Spleen (tissue), 11 donors: ENCODE data around the gene NRCAM. TPM values are rescaled to one million over a fixed set of nuclear protein-coding genes. Genes with fewer than 3 reads are reported as not detected.

Source experiments
- DNase-seq: peaks from one replicate; pipeline ENCODE4 v3.0.0-alpha.2; 2020
- H3K27ac ChIP-seq, 8 donors: fragments of 200-600 bp; sonication (generic) in 7 of 8; 1 replicate in 4 of 8; 2 replicates in 4 of 8; pipeline versions ENCODE4 v1.5.0 to v1.8.0; 2016 to 2021; ENCODE audit warnings: inconsistent platforms in 4 of 8, mild to moderate bottlenecking in 4 of 8, moderate library complexity in 1 of 8
- H3K27me3 ChIP-seq, 7 donors: fragments of 200-600 bp; sonication (generic) in 6 of 7; replicated peaks in 1 of 7; 1 replicate in 4 of 7; 2 replicates in 3 of 7; pipeline versions ENCODE4 v1.5.0 to v1.8.0; 2016 to 2021; ENCODE audit warnings: inconsistent platforms in 3 of 7, mild to moderate bottlenecking in 1 of 7
- H3K36me3 ChIP-seq, 6 donors: fragments of 200-600 bp; sonication (generic) in 5 of 6; 1 replicate in 4 of 6; 2 replicates in 2 of 6; pipeline versions ENCODE4 v1.5.0 to v1.8.0; 2016 to 2021; ENCODE audit warnings: inconsistent platforms in 2 of 6
- H3K4me1 ChIP-seq, 6 donors: fragments of 200-600 bp; sonication (generic) in 5 of 6; 1 replicate in 3 of 6; 2 replicates in 3 of 6; pipeline versions ENCODE4 v1.5.0 to v1.8.0; 2016 to 2021; ENCODE audit warnings: inconsistent platforms in 3 of 6
- H3K4me3 ChIP-seq, 8 donors: fragments of 200-600 bp; sonication (generic) in 7 of 8; 1 replicate in 4 of 8; 2 replicates in 4 of 8; pipeline versions ENCODE4 v1.5.0 to v1.8.0; 2016 to 2021; ENCODE audit warnings: inconsistent platforms in 4 of 8, mild to moderate bottlenecking in 4 of 8, moderate library complexity in 2 of 8
- H3K9me3 ChIP-seq, 8 donors: fragments of 200-600 bp; sonication (generic) in 7 of 8; 1 replicate in 4 of 8; 2 replicates in 4 of 8; pipeline versions ENCODE4 v1.5.0 to v1.8.0; 2016 to 2021; ENCODE audit warnings: inconsistent platforms in 4 of 8
- POLR2A ChIP-seq, 3 donors: fragments of 450-650 bp; IDR thresholded peaks; one replicate each; pipeline ENCODE4 v1.5.1; 2017; ENCODE audit warnings: antibody characterized with exemption in 3 of 3, mild to moderate bottlenecking in 1 of 3
- POLR2AphosphoS5 ChIP-seq, 3 donors: sonication (generic); formaldehyde crosslinking; IDR thresholded peaks; one replicate each; pipeline ENCODE4 v1.5.1; 2017; ENCODE audit warnings: antibody characterized with exemption in 3 of 3
- WGBS, 5 donors: extraction: QIAGEN DNeasy Blood & Tissue Kit in 3 of 5; methylation state at CpG; one replicate each; pipeline versions ENCODE4 v1.1.5 to v1.1.7; 2013 to 2018; 5-methylcytosine and 5-hydroxymethylcytosine counted together
- intact Hi-C: fragments of 100-400 bp; cut with DNase I; formaldehyde crosslinking; loops from one replicate; pipeline ENCODE4 v1.15.0; 2023; ENCODE audit warnings: low total_unique reads
- polyA plus RNA-seq, 3 donors: library from polyadenylated mRNA; stranded (reverse); fragments of 200-250 nt; gene quantifications; one replicate each; pipeline ENCODE4 v1.2.1, GENCODE V29; 2013
- total RNA-seq, 7 donors: library from RNA; depleted of rRNA in 3 of 7; stranded (reverse); fragments of >200 nt in 3 of 7; fragmentation: NEBNext Ultra II Directional in 4 of 7; extraction: Animal tissue kit (Norgen Biotek cat#: 25700) in 4 of 7; gene quantifications; one replicate each; pipeline versions ENCODE4 v1.1.0 to v1.2.1, GENCODE V29; 2016 to 2021
- TF ChIP-seq, protein P1 (sequence below), 11 experiments: fragments of 200-600 bp in 7 of 11; fragments of 450-650 bp in 4 of 11; sonication (generic) in 4 of 11; IDR thresholded peaks in 8 of 11; conservative IDR thresholded peaks in 3 of 11; 1 replicate in 7 of 11; 2 replicates in 4 of 11; pipeline versions ENCODE4 v1.4.0 to v1.8.0; 2016 to 2021; ENCODE audit warnings: antibody characterized with exemption in 11 of 11, inconsistent platforms in 4 of 11, mild to moderate bottlenecking in 1 of 11
- donor health status: healthy with polysubstance abuse.
- donor health status: DM: no; HTN: no; CAD: no; lungs with moderate emphysema.
- donor health status: DM: no; HTN: no; CAD: no.
- donor health status: Bipolar disorder and iron deficiency.
- donor health status: healthy.
- donor health status: DM: no; HTN: no; CAD: no.
- donor health status: DM: yes; HTN: yes; CAD: no.

NRCAM gene
- total and polyA plus RNA-seq, 10 donors = 4.1 to 88.5 (median 15.0) TPM

DNA sequence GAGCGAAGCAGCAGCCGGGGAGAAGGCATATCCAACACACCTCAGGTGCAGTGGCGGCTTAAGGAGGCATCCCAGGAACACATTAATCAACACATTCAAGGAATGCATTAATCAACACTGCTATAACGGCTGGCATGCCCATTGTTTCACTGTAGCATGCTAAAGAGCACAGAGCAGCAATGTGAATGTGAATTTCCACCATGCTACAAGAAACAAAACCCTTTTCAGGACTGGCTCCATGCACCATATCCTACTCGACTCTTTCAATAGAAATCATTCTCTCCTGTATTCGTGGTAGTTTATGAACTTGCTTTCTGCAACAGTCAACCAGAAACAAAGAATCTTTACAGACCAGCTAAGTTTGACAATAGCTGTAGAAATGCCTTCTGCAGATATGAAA lies 149.0 kb downstream of the NRCAM start:
- Histone ChIP-seq H3K27me3 (no peaks in the 10 kb centered on the region), H3K4me3 (no peak overlapping the region), H3K9me3 (no peaks in the 10 kb centered on the region), H3K36me3 (no peaks in the 10 kb centered on the region), H3K27ac (peak overlapping the region in 4 of 8 donors; percentile 55 to 68 (median 65)), H3K4me1 (peaks cover 0 to 13% (median 2%) of the 10 kb centered on the region in 6 donors)
- intact Hi-C loops = no loop called here
- no peak for DNase-seq
- WGBS, 5 donors = 69 to 86% (median 78%) methylated on average over 6 of the region's 6 CpGs
- TF ChIP-seq POLR2AphosphoS5 (IDR thresholded peaks at IDR 0.05) (no peak), POLR2A (IDR thresholded peaks at IDR 0.05) (no peak)

DNA sequence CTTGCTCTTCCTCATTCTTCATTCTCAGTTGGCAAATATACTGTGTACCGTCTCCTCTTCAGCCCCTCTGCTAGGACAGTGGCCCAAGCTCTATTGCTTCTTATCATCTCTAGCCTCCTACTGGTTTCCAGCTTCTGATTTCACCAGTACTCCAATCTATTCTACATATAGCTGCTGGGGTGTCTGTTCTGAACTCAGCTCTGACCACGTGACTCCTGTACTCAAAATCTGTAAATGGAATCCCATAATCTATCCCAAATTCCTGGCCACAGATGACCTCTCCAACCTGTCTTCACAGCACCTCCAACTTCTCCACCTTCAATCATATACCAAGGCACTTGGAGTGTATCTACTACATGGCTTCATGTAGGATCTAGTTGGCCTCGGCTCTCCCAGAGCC lies 152.9 kb downstream of the NRCAM start:
- TF ChIP-seq POLR2A (IDR thresholded peaks at IDR 0.05) (no peak), POLR2AphosphoS5 (IDR thresholded peaks at IDR 0.05) (no peak)
- TF ChIP-seq, protein P1, sequence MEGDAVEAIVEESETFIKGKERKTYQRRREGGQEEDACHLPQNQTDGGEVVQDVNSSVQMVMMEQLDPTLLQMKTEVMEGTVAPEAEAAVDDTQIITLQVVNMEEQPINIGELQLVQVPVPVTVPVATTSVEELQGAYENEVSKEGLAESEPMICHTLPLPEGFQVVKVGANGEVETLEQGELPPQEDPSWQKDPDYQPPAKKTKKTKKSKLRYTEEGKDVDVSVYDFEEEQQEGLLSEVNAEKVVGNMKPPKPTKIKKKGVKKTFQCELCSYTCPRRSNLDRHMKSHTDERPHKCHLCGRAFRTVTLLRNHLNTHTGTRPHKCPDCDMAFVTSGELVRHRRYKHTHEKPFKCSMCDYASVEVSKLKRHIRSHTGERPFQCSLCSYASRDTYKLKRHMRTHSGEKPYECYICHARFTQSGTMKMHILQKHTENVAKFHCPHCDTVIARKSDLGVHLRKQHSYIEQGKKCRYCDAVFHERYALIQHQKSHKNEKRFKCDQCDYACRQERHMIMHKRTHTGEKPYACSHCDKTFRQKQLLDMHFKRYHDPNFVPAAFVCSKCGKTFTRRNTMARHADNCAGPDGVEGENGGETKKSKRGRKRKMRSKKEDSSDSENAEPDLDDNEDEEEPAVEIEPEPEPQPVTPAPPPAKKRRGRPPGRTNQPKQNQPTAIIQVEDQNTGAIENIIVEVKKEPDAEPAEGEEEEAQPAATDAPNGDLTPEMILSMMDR (IDR thresholded peaks at IDR 0.05 in 8 of 11, conservative IDR thresholded peaks at IDR 0.05 in 3 of 11) = no peak
- intact Hi-C loops = no loop called here
- Histone ChIP-seq H3K9me3 (no peaks in the 10 kb centered on the region), H3K27ac (peak overlapping the region in 1 of 8 donors; percentile 56), H3K36me3 (no peaks in the 10 kb centered on the region), H3K4me3 (no peak overlapping the region), H3K27me3 (no peaks in the 10 kb centered on the region), H3K4me1 (peaks cover 0 to 3% (median 0%) of the 10 kb centered on the region in 6 donors)
- no peak for DNase-seq
- WGBS, 5 donors = 81 to 91% (median 89%) methylated on average over 3 of the region's 3 CpGs

DNA sequence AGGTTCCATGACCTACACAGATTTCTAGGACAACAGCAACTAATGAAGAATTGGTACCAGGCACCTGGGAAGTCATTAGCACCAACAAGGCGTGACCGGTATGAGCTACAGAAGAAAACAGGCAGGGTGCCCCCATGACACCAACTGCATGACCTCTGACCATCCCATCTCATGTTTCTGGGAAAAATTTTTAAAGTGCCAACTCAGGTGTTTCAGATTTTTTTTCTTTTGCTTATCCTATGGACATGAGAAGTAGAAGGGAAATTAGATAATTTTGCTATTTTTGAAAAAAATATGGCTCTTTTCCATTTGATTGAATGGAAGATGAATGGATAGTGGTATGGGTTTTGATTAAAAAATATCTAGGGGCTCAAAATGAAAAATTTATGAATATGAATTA lies 154.8 kb downstream of the NRCAM start:
- no peaks in the 10 kb centered on the region for H3K27me3 ChIP-seq
- no peaks in the 10 kb centered on the region for H3K4me1 ChIP-seq
- 90 to 98% (median 93%) methylated on average over 2 of the region's 2 CpGs for WGBS, 5 donors
- peak overlapping the region in 4 of 8 donors; percentile 13 to 40 (median 26) for H3K27ac ChIP-seq
- no peak overlapping the region for H3K4me3 ChIP-seq
- intact Hi-C loops = no loop called here
- H3K9me3 ChIP-seq = no peaks in the 10 kb centered on the region
- DNase-seq = no peak
- TF ChIP-seq POLR2A (IDR thresholded peaks at IDR 0.05) = no peak
- H3K36me3 ChIP-seq = no peaks in the 10 kb centered on the region

DNA sequence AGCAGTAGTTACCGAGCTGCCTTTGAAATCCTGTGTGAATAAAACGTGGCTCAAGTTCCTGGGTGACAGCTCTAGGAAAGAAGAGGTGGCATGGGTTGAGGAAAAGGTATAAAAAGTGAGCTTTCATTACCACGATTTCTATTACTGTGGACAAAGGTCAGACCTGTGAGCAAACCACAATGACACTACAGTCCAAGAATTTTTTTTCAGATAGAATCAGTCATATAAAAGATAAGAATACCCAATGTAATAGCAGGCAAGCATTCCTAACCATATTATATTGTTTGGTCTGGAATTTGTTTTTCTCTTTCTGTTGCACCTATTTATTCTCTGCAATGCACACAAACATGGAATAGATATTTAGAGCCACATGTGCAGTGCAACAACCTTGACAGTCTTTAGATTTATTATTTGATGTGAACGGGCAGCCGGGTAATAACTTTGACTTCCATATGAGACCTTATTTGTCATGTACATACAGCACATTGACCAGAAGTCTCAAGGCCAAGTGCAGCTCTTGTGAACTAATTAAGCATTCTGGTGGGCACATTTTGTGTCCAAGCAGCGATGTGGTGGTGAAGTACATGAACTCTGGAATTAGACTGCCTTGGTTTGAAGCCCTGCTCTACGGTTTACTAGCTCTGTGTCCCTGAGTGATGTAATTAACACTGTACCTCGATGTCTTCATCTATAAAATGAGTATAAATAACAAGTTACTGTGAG lies 156.8 kb downstream of the NRCAM start:
- H3K36me3 ChIP-seq = no peaks in the 10 kb centered on the region
- peaks cover 6 to 8% (median 6%) of the 10 kb centered on the region in 6 donors for H3K4me1 ChIP-seq
- H3K27me3 ChIP-seq = no peaks in the 10 kb centered on the region
- intact Hi-C loops = no loop called here
- no peak overlapping the region for H3K27ac ChIP-seq
- WGBS, 5 donors = 69 to 79% (median 76%) methylated on average over 8 of the region's 8 CpGs
- TF ChIP-seq POLR2A (IDR thresholded peaks at IDR 0.05) (no peak), POLR2AphosphoS5 (IDR thresholded peaks at IDR 0.05) (no peak)
- TF ChIP-seq, protein P1 (IDR thresholded peaks at IDR 0.05 in 8 of 11, conservative IDR thresholded peaks at IDR 0.05 in 3 of 11) = no peak
- no peaks in the 10 kb centered on the region for H3K9me3 ChIP-seq
- no peak for DNase-seq
- H3K4me3 ChIP-seq = no peak overlapping the region

DNA sequence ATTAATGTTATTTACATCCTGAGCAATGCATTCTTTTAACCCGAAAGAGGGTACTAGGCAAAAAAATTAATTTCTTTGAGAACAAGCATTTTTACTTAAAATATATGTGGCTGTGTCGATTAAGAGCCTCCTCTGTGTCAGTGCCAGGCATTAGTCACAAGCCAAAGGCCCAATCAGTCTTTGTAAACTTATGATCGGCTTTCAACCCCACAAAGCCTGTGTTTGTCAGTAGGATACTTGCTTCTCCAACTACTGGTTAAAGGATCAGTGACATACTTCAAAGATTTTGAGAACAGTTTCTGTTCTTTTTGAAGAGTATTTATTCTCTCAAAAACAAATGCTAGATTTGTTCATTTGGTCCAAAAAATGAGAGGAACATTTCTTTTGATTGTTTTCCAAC lies 159.3 kb downstream of the NRCAM start:
- H3K27me3 ChIP-seq = no peaks in the 10 kb centered on the region
- H3K4me3 ChIP-seq = no peak overlapping the region
- WGBS, 5 donors = 81 to 95% (median 88%) methylated on average over 3 of the region's 3 CpGs
- no peak for DNase-seq
- H3K4me1 ChIP-seq = peaks cover 10 to 26% (median 16%) of the 10 kb centered on the region in 6 donors
- intact Hi-C loops = no loop called here
- no peaks in the 10 kb centered on the region for H3K9me3 ChIP-seq
- H3K36me3 ChIP-seq = no peaks in the 10 kb centered on the region
- TF ChIP-seq, protein P1 (IDR thresholded peaks at IDR 0.05 in 8 of 11, conservative IDR thresholded peaks at IDR 0.05 in 3 of 11) = no peak
- H3K27ac ChIP-seq = no peak overlapping the region
